Natural killer cell (primary cell): Measurements from ENCODE around the gene MEFV. TPM values are rescaled to one million over a fixed set of nuclear protein-coding genes. Genes with fewer than 3 reads are reported as not detected.

ENCODE experiments used
- ATAC-seq, 3 donors: fragments of 150-1000 bp in 2 of 3; fragments of 200-7000 bp in 1 of 3; cut with Tn5 transposase; 1 replicate in 1 of 3; 2 replicates in 2 of 3; pipeline ENCODE4 v1.10.0; 2021; ENCODE audit warnings: mild to moderate bottlenecking in 2 of 3, moderate library complexity in 2 of 3
- DNase-seq, 2 donors: peaks; one replicate each; pipeline versions ENCODE4 v3.0.0 to v3.0.0-alpha.2; 2013 to 2021; ENCODE audit warnings: mixed read lengths in 1 of 2
- H3K27ac ChIP-seq: one replicate; pipeline ENCODE4 v1.5.1; 2013; ENCODE audit warnings: mild to moderate bottlenecking, low read length
- H3K27me3 ChIP-seq: one replicate; pipeline ENCODE4 v1.6.1; 2013; ENCODE audit warnings: low read length; ENCODE audit not compliant: control insufficient read depth, insufficient read depth
- H3K36me3 ChIP-seq: one replicate; pipeline ENCODE4 v1.6.1; 2013; ENCODE audit warnings: low read length; ENCODE audit not compliant: control insufficient read depth, insufficient read depth
- H3K4me1 ChIP-seq: one replicate; pipeline ENCODE4 v1.6.1; 2013; ENCODE audit warnings: low read length; ENCODE audit not compliant: control insufficient read depth, insufficient read depth
- H3K4me3 ChIP-seq: one replicate; pipeline ENCODE4 v1.5.1; 2013; ENCODE audit warnings: low read length
- H3K9me3 ChIP-seq: one replicate; pipeline ENCODE4 v1.6.1; 2013; ENCODE audit warnings: low read length; ENCODE audit not compliant: control insufficient read depth, insufficient read depth
- H3K27ac Mint-ChIP-seq, 2 donors: one replicate each; pipeline ENCODE4 v1.8.0; 2022; ENCODE audit warnings: mild to moderate bottlenecking in 2 of 2, mixed read lengths in 2 of 2, moderate library complexity in 1 of 2
- H3K27me3 Mint-ChIP-seq, 2 donors: one replicate each; pipeline ENCODE4 v1.8.0; 2022; ENCODE audit warnings: low read depth in 2 of 2, mixed read lengths in 2 of 2
- H3K36me3 Mint-ChIP-seq: one replicate; pipeline ENCODE4 v1.8.0; 2022; ENCODE audit warnings: mixed read lengths
- H3K4me1 Mint-ChIP-seq, 2 donors: one replicate each; pipeline ENCODE4 v1.8.0; 2022; ENCODE audit warnings: mixed read lengths in 2 of 2
- H3K4me3 Mint-ChIP-seq: one replicate; pipeline ENCODE4 v1.8.0; 2022; ENCODE audit warnings: mild to moderate bottlenecking, moderate library complexity, mixed read lengths
- H3K9me3 Mint-ChIP-seq, 2 donors: one replicate each; pipeline ENCODE4 v1.8.0; 2022; ENCODE audit warnings: mixed read lengths in 2 of 2
- WGBS: methylation state at CpG from one replicate; pipeline ENCODE4 v1.1.7; 2013; ENCODE audit warnings: missing lambda C conversion rate; ENCODE audit not compliant: insufficient coverage; 5-methylcytosine and 5-hydroxymethylcytosine counted together
- intact Hi-C: fragments of 100-400 bp; cut with micrococcal nuclease; formaldehyde crosslinking; loops from one replicate; pipeline ENCODE4 v1.14.2; 2022
- total RNA-seq, 4 donors: library from RNA; stranded (reverse); fragments of 120-200 nt in 1 of 4; gene quantifications; one replicate each; pipeline versions ENCODE4 v1.2.3 to v1.2.4, GENCODE V29; 2013 to 2022
- TF ChIP-seq, protein P1 (sequence below): fragments of 200-600 bp; IDR thresholded peaks from one replicate; pipeline ENCODE4 v1.8.0; 2022; ENCODE audit warnings: antibody characterized with exemption

The MEFV gene
- total RNA-seq, 3 donors from 2014 or later (not counting 1 experiment from before 2014, with no cell fraction given): 2.4 to 6.2 (median 5.4) TPM

DNA sequence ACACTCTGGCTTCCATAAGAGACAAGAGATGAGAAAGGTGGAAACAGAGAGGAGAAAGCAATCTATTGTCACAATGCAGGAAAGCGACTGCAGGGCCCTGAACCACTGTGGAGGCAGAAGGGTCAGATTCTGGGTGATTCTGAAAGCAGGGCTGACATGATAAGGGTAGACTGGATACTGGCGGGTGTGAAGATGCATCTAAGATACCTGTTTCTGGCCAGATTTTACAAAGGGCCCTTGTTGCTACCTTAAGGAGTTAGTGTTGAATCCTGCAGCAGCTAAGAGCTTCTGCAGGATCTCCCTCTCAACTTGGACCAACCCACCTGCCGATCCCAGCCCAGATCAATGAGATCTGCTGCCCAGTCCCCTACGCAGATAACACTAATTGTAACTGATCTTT lies 6.1 kb upstream of the MEFV start:
- Histone ChIP-seq H3K36me3 (no peaks in the 10 kb centered on the region), H3K27me3 (no peaks in the 10 kb centered on the region), H3K4me3 (no peak overlapping the region), H3K9me3 (no peaks in the 10 kb centered on the region), H3K27ac (no peak overlapping the region), H3K4me1 (peaks cover 17% of the 10 kb centered on the region)
- no peak for DNase-seq
- no peak for ATAC-seq
- peak overlapping the region; percentile 92 to 93 for H3K27ac Mint-ChIP-seq
- H3K9me3 Mint-ChIP-seq: no peaks in the 10 kb centered on the region
- 98% methylated on average over 4 of the region's 4 CpGs for WGBS
- H3K4me1 Mint-ChIP-seq: peaks cover 18 to 27% of the 10 kb centered on the region in 2 donors
- peaks cover 5 to 7% of the 10 kb centered on the region in 2 donors for H3K27me3 Mint-ChIP-seq
- TF ChIP-seq, protein P1, sequence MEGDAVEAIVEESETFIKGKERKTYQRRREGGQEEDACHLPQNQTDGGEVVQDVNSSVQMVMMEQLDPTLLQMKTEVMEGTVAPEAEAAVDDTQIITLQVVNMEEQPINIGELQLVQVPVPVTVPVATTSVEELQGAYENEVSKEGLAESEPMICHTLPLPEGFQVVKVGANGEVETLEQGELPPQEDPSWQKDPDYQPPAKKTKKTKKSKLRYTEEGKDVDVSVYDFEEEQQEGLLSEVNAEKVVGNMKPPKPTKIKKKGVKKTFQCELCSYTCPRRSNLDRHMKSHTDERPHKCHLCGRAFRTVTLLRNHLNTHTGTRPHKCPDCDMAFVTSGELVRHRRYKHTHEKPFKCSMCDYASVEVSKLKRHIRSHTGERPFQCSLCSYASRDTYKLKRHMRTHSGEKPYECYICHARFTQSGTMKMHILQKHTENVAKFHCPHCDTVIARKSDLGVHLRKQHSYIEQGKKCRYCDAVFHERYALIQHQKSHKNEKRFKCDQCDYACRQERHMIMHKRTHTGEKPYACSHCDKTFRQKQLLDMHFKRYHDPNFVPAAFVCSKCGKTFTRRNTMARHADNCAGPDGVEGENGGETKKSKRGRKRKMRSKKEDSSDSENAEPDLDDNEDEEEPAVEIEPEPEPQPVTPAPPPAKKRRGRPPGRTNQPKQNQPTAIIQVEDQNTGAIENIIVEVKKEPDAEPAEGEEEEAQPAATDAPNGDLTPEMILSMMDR: no peak
- peak overlapping the region; percentile 26 for H3K4me3 Mint-ChIP-seq
- no peaks in the 10 kb centered on the region for H3K36me3 Mint-ChIP-seq
- intact Hi-C loops: no loop called here

DNA sequence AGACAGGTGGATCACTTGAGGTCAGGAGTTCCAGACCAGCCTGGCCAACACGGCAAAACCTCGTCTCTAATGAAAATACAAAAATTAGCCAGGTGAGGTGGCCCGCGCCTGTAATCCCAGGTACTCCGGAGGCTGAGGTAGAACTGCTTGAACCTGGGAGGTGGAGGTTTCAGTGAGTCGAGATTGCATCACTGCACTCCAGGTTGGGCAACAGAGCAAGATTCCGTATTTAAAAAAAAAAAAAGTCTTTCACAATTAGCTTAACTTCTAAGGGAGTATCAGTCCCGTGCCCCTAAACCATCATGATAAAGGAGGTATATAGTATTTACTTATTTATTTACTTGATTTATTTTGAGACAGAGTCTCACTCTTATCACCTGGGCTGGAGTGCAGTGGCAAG lies 3.4 kb upstream of the MEFV start:
- Mint-ChIP-seq H3K27me3 (peaks cover 5 to 7% of the 10 kb centered on the region in 2 donors), H3K4me3 (no peak overlapping the region), H3K27ac (no peak overlapping the region), H3K9me3 (no peaks in the 10 kb centered on the region), H3K4me1 (peaks cover 5 to 22% of the 10 kb centered on the region in 2 donors), H3K36me3 (no peaks in the 10 kb centered on the region)
- DNase-seq (no peak), ATAC-seq (no peak)
- WGBS: 96% methylated on average over 7 of the region's 8 CpGs
- Histone ChIP-seq H3K4me1 (peaks cover 20% of the 10 kb centered on the region), H3K9me3 (no peaks in the 10 kb centered on the region), H3K4me3 (no peak overlapping the region), H3K36me3 (no peaks in the 10 kb centered on the region), H3K27me3 (no peaks in the 10 kb centered on the region), H3K27ac (no peak overlapping the region)
- intact Hi-C loops: no loop called here
- TF ChIP-seq, protein P1: no peak

DNA sequence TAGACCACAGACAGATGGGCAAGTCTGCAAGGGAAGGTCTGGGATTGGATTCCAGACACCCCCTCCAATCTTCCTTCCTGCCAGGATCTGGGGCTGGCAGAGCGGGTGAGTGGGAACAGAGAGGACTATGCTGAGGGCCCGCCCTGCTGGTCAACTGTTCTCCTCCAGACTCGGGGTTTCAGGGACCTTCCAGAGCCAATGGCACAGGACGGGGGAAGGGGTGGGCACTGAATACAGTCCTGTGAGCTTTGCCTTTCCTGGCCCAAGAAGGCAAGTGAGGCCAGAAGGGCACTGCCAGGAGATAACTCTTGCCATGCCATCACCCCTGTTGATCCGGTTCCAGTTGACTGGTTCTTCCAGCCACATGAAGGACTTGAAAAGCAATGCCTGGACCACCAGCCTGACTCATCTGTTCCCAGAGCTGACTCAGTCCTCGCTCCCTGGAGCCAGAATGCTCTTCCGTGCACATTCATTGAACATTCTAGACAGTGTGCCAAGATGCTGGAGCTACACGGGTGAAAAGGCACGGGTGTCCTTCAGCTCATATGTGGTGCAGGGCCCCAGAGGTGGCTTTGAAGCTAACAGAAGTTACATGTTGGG lies 533 bp upstream of the MEFV start:
- no peaks in the 10 kb centered on the region for H3K27me3 ChIP-seq
- H3K27ac ChIP-seq: no peak overlapping the region
- Mint-ChIP-seq H3K27me3 (peaks cover 7 to 9% of the 10 kb centered on the region in 2 donors), H3K4me1 (no peaks in the 10 kb centered on the region), H3K4me3 (no peak overlapping the region), H3K27ac (no peak overlapping the region), H3K9me3 (no peaks in the 10 kb centered on the region), H3K36me3 (no peaks in the 10 kb centered on the region)
- no peaks in the 10 kb centered on the region for H3K36me3 ChIP-seq
- intact Hi-C loops: no loop called here
- WGBS: 84% methylated on average over 9 of the region's 9 CpGs
- peaks cover 6% of the 10 kb centered on the region for H3K4me1 ChIP-seq
- H3K9me3 ChIP-seq: no peaks in the 10 kb centered on the region
- no peak for ATAC-seq
- no peak overlapping the region for H3K4me3 ChIP-seq
- TF ChIP-seq, protein P1: no peak
- DNase-seq: no peak

DNA sequence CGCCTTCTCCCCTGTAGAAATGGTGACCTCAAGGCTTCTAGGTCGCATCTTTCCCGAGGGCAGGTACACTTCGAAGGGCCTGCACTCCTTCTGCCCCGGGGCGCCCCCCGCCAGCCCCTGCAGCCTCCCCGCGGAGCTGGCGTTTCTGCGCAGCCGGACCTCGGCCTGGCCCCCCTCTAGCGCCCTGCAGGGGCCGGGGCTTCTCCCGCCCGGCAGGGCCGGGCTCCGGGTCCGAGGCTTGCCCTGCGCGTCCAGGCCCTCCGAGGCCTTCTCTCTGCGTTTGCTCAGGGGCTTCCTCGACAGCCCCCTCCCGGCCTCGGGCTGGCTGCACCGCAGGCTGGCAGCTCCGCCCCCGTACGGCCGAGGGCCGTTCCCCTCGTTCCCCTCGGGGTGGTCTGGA lies 2.1 kb downstream of the MEFV start:
- WGBS: 56% methylated on average over 35 of the region's 35 CpGs
- H3K27ac ChIP-seq: no peak overlapping the region
- intact Hi-C loops: no loop called here
- no peak overlapping the region for H3K4me3 ChIP-seq
- Mint-ChIP-seq H3K27ac (no peak overlapping the region), H3K27me3 (peaks cover 13 to 14% of the 10 kb centered on the region in 2 donors), H3K9me3 (no peaks in the 10 kb centered on the region), H3K4me3 (no peak overlapping the region), H3K4me1 (no peaks in the 10 kb centered on the region), H3K36me3 (no peaks in the 10 kb centered on the region)
- H3K27me3 ChIP-seq: no peaks in the 10 kb centered on the region
- peaks cover 6% of the 10 kb centered on the region for H3K4me1 ChIP-seq
- H3K9me3 ChIP-seq: no peaks in the 10 kb centered on the region
- DNase-seq: no peak
- TF ChIP-seq, protein P1: no peak
- no peak for ATAC-seq
- no peaks in the 10 kb centered on the region for H3K36me3 ChIP-seq
